Activated CD4-positive, alpha-beta T cell treated with anti-CD3 and anti-CD28 coated beads, Interleukin-2, amount 50 U/mL, for 24 hours (primary cell): ENCODE results near the gene YBX3.

Source experiments
- DNase-seq, 2 donors: peaks; one replicate each; pipeline ENCODE4 v3.0.0-alpha.2; 2020; ENCODE audit warnings: low read depth in 1 of 2, low spot score in 1 of 2

Gene YBX3

DNA sequence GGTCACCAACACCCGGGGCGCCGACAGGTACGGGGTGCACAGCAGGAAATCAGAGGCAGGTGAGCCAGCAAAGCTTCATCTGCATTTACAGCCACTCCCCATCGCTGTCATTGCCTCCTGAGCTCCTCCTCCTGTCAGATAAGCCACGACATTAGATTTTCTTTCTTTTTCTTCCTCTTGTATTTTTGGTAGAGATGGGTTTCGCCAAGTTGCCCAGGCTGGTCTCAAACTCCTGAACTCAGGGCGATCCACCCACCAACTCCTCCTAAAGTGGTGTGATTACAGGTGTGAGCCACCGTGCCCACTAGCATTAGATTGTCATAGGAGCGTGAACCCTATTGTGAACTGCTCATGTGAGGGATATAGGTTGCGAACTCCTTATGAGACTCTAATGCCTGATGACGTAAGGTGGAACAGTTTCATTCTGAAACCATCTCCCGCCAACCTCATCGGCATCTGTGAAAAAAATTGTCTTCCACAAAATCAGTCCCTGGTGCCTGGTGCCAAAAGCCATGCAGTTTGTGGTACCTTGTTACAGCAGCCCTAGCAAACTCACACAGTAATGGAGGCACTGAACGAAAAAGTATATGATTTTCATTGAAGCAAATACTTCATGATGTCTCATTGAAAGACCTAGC is 50.8 kb downstream of the YBX3 start:
- no peak for DNase-seq

DNA sequence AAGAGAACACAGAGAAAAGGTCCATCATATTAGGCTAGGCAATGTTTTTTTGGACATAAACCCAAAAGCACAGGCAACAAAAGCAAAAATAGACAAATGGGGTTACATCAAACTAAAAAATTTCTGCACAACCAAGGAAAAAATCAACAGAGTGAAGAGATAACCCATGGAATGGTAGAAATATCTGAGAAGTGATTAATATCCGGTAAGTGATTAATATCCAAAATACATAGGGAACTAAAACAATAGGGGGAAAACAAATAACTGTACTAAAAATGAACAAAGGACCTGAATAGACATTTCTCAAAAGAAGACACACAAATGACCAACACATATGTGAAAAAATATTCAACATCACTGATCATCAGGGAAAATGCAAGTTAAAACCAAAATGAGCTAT is 53.6 kb downstream of the YBX3 start:
- no peak for DNase-seq

DNA sequence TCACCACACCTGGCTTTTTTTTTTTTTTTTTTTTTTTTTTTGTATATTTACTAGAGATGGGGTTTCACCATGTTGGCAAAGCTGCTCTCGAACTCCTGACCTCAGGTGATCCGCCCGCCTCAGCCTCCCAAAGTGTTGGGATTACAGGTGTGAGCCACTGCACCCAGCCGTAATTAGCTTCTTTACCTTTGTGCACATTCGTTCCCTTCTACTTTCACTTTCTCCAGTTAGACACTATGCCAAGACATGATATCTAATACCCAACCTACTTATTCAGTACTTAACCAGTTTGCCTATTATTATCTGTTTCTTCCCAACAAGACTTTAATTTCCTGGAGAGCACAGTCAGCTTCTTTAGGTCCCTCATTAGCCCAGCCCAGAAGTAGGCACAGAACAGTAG is 54.6 kb downstream of the YBX3 start:
- DNase-seq = no peak

DNA sequence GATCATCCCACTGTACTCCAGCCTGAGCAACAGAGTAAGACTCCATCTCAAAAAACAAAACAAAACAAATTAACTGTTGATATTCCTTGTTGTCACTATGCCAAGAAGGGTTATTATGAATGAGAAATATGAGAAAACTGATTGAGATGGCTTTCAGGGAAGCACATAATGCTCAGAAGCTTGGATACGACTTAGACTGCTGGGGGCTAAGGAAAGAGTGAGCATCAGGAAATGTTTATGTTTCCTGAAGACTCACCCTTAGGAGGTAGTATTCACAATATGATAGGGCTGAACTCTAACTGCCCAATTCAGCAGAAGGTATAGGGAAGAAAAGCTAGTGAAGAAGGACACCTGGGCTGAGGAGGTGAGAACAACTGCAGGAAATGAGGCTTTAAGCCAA is 55.5 kb downstream of the YBX3 start:
- no peak for DNase-seq

DNA sequence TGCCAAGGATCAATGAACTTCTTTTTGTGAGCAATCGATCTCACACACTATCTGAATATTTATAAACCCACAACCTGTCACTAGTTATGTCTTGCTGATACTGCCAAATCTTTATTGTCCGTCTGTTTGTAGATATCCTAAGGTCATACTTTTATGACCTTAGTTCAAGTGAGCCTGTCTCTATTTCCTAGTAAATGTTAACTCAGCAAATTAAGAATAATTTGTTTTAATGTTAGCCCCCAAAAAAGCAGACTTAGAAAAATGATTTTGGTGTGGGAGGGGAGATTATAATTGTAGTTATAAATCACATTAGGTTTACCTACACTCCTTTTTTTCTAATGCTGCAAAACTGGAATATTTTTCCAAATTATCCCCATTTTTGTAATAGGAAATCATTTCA is 58.6 kb downstream of the YBX3 start:
- no peak for DNase-seq

DNA sequence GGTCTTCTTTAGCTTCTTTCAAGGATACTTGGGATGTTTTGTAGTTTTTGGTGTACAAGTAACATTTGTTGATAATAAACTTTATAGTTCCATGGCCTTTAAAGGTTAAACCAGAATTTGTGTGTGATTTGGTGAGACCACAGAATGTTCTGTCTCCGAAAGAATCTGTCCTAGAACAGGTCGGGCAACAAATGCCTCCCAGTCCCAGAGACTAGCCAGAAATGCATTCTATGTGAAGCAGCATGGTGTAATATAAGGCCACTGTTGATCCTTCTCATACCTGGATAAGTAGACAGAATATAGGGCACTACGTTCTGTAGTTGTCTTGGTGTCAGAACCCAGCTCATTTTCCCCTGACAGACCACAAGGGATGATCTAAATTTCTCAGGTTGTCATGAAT is 59.3 kb downstream of the YBX3 start:
- no peak for DNase-seq

DNA sequence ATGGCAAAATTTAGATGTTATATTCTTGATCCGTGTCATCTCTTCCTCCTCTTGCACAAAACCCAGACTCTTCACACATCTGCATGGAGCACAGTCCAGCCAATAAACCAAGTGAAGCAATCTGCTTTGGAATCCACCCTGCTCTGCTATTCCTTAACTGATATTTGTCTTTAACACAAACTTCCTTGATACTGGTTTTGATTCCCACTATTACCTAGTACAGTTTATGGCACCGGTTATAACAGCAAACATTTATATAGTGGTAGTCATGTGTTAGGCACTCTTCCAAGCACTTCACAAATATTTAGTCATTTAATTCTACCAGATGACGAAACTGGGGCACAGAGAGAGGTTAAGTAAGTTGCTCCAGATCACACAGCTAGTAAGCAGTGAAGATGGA is 61.8 kb downstream of the YBX3 start:
- DNase-seq = no peak

DNA sequence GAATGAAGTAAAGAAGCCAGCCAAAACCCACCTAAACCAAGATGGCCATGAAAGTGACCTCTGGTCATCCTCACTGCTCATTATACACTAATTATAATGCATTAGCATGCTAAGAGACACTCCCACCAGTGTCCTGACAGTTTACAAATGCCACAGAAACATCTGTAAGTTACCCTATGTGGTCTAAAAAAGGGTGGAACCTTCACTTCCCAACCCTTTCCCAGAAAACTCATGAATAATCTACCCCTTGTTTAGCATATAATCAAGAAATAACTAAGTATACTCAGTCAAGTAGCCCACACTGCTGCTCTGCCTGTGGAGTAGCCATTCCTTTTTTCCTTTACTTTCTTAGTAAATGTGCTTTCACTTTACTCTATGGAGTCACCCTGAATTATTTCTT is 69.1 kb downstream of the YBX3 start:
- no peak for DNase-seq

DNA sequence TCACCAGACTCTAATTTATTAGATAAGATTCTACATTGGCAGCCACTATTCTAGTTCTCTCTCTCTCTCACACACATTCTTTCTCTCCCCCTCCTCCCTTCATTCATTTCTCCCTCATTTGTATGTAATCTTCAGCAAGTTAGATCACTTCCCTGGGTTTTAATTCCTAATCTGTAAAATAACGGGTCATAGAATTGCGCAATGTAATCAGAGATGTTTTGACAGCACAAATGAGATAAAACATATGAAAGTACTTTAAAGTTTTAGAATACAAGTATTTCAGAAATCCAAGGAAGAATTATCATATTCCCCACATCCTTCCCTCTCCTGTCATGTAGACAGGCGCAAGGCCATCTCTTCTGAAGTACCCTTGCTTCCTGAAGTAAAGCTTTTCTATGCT is 70.9 kb downstream of the YBX3 start:
- no peak for DNase-seq
